ENCODE results near the gene DNMT3L. TPM values are rescaled to one million over a fixed set of nuclear protein-coding genes. Genes with fewer than 3 reads are reported as not detected.

The DNMT3L gene
- polyA plus RNA-seq, 1 experiment: not detected

DNA sequence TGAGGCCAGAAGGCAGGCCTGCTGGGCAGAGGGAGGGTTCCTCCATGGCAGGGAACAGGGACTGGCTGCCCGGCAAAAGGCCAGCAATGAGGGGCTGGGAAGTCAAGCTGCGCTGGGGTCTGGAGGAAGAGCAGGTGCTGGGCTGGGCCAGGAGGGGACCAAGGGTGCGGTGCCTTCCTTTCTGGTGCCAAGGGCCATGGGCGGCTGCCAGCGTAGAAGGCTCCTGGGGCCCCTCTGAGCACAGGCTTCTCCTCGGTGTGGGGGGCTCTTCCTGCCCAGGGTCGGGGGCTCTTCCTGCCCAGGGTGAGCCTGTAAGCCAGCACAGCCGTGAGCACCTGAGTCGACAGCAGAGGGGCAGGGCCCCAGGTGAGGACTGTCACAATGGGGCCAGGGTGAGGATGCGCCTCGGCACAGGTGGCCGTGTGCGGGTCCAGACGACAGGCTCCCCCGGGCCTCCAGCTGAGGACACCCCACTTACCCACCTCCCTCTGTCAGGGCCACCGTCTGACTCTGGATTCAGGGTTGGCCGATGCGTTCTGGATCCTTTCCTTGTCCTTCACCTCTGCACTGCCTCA lies 10.7 kb upstream of the DNMT3L start:
- POLR2A ChIA-PET: no interaction called here
- H3K27me3 ChIP-seq (ENCODE audit: control insufficient read depth, insufficient read depth, low read length): 0 out of 2 replicates have a peak, but pooled peaks cover 1% of the 10 kb centered on the region
- DNase-seq (ENCODE audit: low read depth): no peak
- H3K4me3 ChIP-seq (ENCODE audit: low read depth, low read length): no peak overlapping the region
- CTCF ChIA-PET: no interaction called here
- TF ChIP-seq, protein P1, sequence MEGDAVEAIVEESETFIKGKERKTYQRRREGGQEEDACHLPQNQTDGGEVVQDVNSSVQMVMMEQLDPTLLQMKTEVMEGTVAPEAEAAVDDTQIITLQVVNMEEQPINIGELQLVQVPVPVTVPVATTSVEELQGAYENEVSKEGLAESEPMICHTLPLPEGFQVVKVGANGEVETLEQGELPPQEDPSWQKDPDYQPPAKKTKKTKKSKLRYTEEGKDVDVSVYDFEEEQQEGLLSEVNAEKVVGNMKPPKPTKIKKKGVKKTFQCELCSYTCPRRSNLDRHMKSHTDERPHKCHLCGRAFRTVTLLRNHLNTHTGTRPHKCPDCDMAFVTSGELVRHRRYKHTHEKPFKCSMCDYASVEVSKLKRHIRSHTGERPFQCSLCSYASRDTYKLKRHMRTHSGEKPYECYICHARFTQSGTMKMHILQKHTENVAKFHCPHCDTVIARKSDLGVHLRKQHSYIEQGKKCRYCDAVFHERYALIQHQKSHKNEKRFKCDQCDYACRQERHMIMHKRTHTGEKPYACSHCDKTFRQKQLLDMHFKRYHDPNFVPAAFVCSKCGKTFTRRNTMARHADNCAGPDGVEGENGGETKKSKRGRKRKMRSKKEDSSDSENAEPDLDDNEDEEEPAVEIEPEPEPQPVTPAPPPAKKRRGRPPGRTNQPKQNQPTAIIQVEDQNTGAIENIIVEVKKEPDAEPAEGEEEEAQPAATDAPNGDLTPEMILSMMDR (IDR thresholded peaks at IDR 0.05; ENCODE audit: insufficient read depth, low read depth, low read length): no peak
- H3K36me3 ChIP-seq (ENCODE audit: control insufficient read depth, insufficient read depth, low read length): no peaks in the 10 kb centered on the region

GRCh38 chr21:44271558-44272283 lies 10.0 kb upstream of the DNMT3L start:
- no peak for DNase-seq (ENCODE audit: low read depth)
- no peak overlapping the region for H3K4me3 ChIP-seq (ENCODE audit: low read depth, low read length)
- POLR2A ChIA-PET: no interaction called here
- no peaks in the 10 kb centered on the region for H3K36me3 ChIP-seq (ENCODE audit: control insufficient read depth, insufficient read depth, low read length)
- CTCF ChIA-PET: no interaction called here
- H3K27me3 ChIP-seq (ENCODE audit: control insufficient read depth, insufficient read depth, low read length): 0 out of 2 replicates have a peak, but pooled peaks cover 1% of the 10 kb centered on the region
- TF ChIP-seq, protein P1 (IDR thresholded peaks at IDR 0.05; ENCODE audit: insufficient read depth, low read depth, low read length): no peak

GRCh38 chr21:44269090-44269489 lies 7.4 kb upstream of the DNMT3L start:
- Histone ChIP-seq H3K36me3 (ENCODE audit: control insufficient read depth, insufficient read depth, low read length) (no peaks in the 10 kb centered on the region), H3K4me3 (ENCODE audit: low read depth, low read length) (no peak overlapping the region), H3K27me3 (ENCODE audit: control insufficient read depth, insufficient read depth, low read length) (no peaks in the 10 kb centered on the region)
- ChIA-PET CTCF (interaction anchor here (1.4 to 1.5 kb wide), 3 partner anchors 10 to 29 kb away, joined by 3 to 5 read pairs (median 3); no protein-coding TSS in a partner anchor), POLR2A (no interaction called here)
- TF ChIP-seq, protein P1 (IDR thresholded peaks at IDR 0.05; ENCODE audit: insufficient read depth, low read depth, low read length): no peak
- DNase-seq (ENCODE audit: low read depth): no peak

- ChIA-PET CTCF (interaction anchor here (1.4 to 1.5 kb wide), 2 partner anchors 9 to 30 kb away, joined by 3 to 5 read pairs; no protein-coding TSS in a partner anchor), POLR2A (no interaction called here)
- no peaks in the 10 kb centered on the region for H3K36me3 ChIP-seq (ENCODE audit: control insufficient read depth, insufficient read depth, low read length)
- H3K4me3 ChIP-seq (ENCODE audit: low read depth, low read length): no peak overlapping the region
- H3K27me3 ChIP-seq (ENCODE audit: control insufficient read depth, insufficient read depth, low read length): no peaks in the 10 kb centered on the region
- TF ChIP-seq, protein P1 (IDR thresholded peaks at IDR 0.05; ENCODE audit: insufficient read depth, low read depth, low read length): 0 out of 2 replicates have a peak, but pooled peaks have one; percentile 25
- DNase-seq (ENCODE audit: low read depth): no peak
Observed at GRCh38 chr21:44267655-44268142, 6.0 kb upstream of the DNMT3L start.

DNA sequence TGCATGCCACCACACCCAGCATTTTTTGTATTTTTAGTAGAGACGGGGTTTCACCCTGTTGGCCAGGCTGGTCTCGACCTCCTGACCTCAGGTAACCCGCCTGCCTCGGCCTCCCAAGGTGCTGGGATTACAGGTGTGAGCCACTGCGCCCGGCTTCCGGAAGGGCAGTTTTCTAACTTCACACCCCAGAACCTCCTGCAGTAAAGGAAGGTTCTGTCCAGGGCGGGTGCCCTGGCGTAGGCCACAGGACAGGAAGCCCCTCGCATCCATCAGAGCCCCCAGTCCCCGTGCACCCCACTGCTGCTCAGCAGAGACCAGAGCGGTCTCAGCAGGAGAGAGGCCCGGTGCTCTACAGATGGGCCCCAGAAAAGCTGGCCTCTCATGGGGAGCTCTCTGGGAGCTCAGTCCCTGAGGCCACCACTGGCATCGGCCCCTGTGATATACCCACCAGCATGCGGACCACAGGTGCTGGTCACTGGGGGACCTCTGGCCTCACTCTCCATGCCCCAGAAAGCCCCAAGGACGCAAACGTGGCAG lies 4.1 kb upstream of the DNMT3L start:
- DNase-seq (ENCODE audit: low read depth): no peak
- Histone ChIP-seq H3K27me3 (ENCODE audit: control insufficient read depth, insufficient read depth, low read length) (no peaks in the 10 kb centered on the region), H3K36me3 (ENCODE audit: control insufficient read depth, insufficient read depth, low read length) (no peaks in the 10 kb centered on the region), H3K4me3 (ENCODE audit: low read depth, low read length) (no peak overlapping the region)
- CTCF ChIA-PET: no interaction called here
- TF ChIP-seq, protein P1 (IDR thresholded peaks at IDR 0.05; ENCODE audit: insufficient read depth, low read depth, low read length): no peak
- POLR2A ChIA-PET: no interaction called here

All from BJ (cell line).